ENCODE data around the gene GPC6. TPM values are rescaled to one million over a fixed set of nuclear protein-coding genes. Genes with fewer than 3 reads are reported as not detected.

Gene GPC6
- total RNA-seq, 1 donor from 2014 or later, result not detected

DNA sequence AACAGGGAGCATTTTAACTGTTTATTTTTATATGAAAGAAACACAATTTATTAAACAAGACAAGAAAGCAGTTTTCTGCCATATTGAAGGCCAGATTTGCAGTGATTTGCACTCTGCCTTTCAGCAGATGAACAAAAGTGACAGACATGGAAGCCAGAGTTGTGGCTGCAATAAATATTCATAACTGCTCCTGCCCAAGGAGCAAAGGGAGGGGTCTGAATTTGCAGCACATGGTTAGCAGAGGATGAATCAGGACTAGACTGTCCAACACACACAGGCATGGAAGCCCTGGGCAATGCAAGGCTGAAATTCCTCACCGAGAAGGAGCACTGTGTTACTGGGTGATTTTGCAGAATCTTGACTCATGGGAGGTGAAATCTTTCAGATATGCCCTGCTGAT lies 834.7 kb downstream of the GPC6 start:
- no peaks in the 10 kb centered on the region for H3K9me3 Mint-ChIP-seq
- H3K36me3 Mint-ChIP-seq (ENCODE audit: low read depth), result no peaks in the 10 kb centered on the region
- POLR2A ChIA-PET, result no interaction called here
- H3K27ac Mint-ChIP-seq, result no peak overlapping the region
- no peaks in the 10 kb centered on the region for H3K4me1 Mint-ChIP-seq
- no peak for ATAC-seq (ENCODE audit: low read depth)
- TF ChIP-seq, protein P1, sequence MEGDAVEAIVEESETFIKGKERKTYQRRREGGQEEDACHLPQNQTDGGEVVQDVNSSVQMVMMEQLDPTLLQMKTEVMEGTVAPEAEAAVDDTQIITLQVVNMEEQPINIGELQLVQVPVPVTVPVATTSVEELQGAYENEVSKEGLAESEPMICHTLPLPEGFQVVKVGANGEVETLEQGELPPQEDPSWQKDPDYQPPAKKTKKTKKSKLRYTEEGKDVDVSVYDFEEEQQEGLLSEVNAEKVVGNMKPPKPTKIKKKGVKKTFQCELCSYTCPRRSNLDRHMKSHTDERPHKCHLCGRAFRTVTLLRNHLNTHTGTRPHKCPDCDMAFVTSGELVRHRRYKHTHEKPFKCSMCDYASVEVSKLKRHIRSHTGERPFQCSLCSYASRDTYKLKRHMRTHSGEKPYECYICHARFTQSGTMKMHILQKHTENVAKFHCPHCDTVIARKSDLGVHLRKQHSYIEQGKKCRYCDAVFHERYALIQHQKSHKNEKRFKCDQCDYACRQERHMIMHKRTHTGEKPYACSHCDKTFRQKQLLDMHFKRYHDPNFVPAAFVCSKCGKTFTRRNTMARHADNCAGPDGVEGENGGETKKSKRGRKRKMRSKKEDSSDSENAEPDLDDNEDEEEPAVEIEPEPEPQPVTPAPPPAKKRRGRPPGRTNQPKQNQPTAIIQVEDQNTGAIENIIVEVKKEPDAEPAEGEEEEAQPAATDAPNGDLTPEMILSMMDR (IDR thresholded peaks at IDR 0.05), result no peak
- CTCF ChIA-PET, result no interaction called here
- no peak for DNase-seq
- no peak overlapping the region for H3K4me3 Mint-ChIP-seq
- H3K27me3 Mint-ChIP-seq, result no peaks in the 10 kb centered on the region
- intact Hi-C loops (cut with micrococcal nuclease), result no loop called here

DNA sequence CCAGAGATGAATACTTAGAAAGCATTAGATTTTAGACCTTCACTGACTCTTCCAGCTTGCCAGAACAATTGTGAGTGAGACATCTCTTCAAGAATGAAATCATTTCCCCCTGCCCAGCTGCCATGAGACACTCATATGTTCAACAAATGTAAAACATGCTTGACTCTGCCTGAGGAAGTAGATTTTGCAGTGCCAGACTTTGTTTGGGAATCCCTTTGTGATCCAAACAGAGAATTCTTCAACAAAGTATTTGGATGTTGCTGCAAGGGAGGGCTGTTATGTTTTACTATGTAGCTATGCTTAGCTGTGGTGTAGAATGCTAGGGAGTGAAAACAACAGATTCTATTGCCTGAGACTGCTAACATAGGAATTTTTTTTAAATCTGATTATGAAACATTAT lies 836.5 kb downstream of the GPC6 start:
- H3K27me3 Mint-ChIP-seq, result no peaks in the 10 kb centered on the region
- ChIA-PET CTCF (no interaction called here), POLR2A (no interaction called here)
- H3K4me3 Mint-ChIP-seq, result no peak overlapping the region
- no peaks in the 10 kb centered on the region for H3K4me1 Mint-ChIP-seq
- no peaks in the 10 kb centered on the region for H3K9me3 Mint-ChIP-seq
- TF ChIP-seq, protein P1 (IDR thresholded peaks at IDR 0.05), result no peak
- no peak overlapping the region for H3K27ac Mint-ChIP-seq
- no peak for ATAC-seq (ENCODE audit: low read depth)
- intact Hi-C loops (cut with micrococcal nuclease), result no loop called here
- no peak for DNase-seq
- no peaks in the 10 kb centered on the region for H3K36me3 Mint-ChIP-seq (ENCODE audit: low read depth)

DNA sequence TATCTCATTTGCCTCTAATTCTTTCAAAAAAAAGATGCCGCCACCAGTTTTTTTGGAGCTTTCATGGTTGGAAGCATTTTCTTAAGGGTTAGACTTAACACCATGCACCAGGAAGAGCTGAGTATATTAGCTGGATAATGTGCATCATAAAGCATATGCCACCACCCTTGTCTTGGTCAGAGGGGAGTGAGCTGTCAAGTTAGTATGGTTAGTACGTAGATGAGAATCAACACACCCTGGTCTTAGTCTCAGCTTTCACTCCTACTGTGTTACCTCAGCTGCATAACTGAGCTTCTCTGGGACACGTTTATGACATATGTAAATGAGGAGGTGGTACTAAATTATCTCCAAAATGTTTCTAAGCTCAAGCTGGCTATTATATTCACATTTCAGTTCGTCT lies 837.2 kb downstream of the GPC6 start:
- H3K4me1 Mint-ChIP-seq, result no peaks in the 10 kb centered on the region
- TF ChIP-seq, protein P1 (IDR thresholded peaks at IDR 0.05), result no peak
- ATAC-seq (ENCODE audit: low read depth) (no peak), DNase-seq (no peak)
- intact Hi-C loops (cut with micrococcal nuclease), result no loop called here
- H3K27me3 Mint-ChIP-seq, result no peaks in the 10 kb centered on the region
- ChIA-PET POLR2A (no interaction called here), CTCF (no interaction called here)
- H3K9me3 Mint-ChIP-seq, result no peaks in the 10 kb centered on the region
- no peak overlapping the region for H3K27ac Mint-ChIP-seq
- H3K36me3 Mint-ChIP-seq (ENCODE audit: low read depth), result no peaks in the 10 kb centered on the region
- H3K4me3 Mint-ChIP-seq, result no peak overlapping the region

DNA sequence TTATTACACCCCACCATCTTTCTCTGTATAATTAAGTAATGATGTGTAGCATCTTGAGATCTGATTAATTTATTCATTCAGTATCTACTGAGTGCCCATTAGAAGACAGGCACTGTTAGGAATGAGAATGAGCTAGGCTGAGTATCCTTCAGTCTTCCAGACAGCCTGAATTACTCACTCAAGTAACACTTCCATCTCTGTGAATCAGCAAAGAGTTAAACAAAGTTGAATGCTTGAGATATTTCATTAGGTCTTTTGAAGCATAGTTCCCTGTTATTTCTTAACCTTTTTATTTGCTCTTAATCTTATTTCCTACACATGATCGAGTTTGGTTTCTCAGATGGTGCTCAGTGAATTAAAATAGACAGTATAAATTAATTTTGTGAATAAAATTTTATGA lies 839.1 kb downstream of the GPC6 start:
- no peak for DNase-seq
- intact Hi-C loops (cut with micrococcal nuclease), result no loop called here
- no peak overlapping the region for H3K4me3 Mint-ChIP-seq
- POLR2A ChIA-PET, result no interaction called here
- no peak for ATAC-seq (ENCODE audit: low read depth)
- TF ChIP-seq, protein P1 (IDR thresholded peaks at IDR 0.05), result no peak
- H3K27me3 Mint-ChIP-seq, result no peaks in the 10 kb centered on the region
- peaks cover 2% of the 10 kb centered on the region for H3K9me3 Mint-ChIP-seq
- CTCF ChIA-PET, result no interaction called here
- no peaks in the 10 kb centered on the region for H3K4me1 Mint-ChIP-seq
- H3K27ac Mint-ChIP-seq, result no peak overlapping the region
- no peaks in the 10 kb centered on the region for H3K36me3 Mint-ChIP-seq (ENCODE audit: low read depth)

DNA sequence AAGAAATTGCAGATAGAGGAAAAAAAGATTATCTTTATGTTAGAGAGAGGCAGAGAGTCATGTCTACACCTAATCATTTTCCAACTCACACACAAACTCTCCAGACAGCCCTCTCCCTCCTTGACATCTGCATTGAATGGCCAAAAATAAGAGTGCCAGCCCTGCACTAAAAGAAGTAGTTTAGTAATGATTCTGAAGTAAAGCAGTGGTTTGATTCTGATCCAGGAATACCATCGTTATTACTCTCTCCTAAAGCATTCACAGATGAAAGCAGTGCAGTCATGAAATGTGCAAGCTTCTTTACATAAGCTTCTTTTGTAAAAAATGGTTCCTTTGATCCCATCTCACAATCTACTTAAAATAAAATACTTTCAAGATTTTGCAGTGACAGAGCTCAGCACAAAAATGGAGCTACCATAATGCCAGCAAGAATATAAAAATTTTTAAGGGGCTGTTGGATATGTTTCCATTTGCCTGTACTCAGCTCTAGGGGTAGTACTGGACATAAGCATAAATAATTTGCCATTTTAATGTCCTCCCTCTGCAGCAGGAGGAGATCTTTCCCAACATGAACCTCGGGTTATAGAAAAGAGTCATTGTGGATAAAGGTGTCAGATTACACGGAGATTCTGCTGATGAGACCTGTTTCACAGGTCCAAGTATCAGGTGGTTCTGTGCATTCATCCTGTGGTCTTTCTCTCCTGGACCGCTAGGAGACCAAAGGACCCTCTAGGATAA lies 846.6 kb downstream of the GPC6 start:
- TF ChIP-seq, protein P1 (IDR thresholded peaks at IDR 0.05), result no peak
- Mint-ChIP-seq H3K4me1 (no peaks in the 10 kb centered on the region), H3K27me3 (no peaks in the 10 kb centered on the region), H3K27ac (no peak overlapping the region), H3K9me3 (peaks cover 2% of the 10 kb centered on the region), H3K36me3 (ENCODE audit: low read depth) (no peaks in the 10 kb centered on the region), H3K4me3 (no peak overlapping the region)
- ChIA-PET POLR2A (no interaction called here), CTCF (no interaction called here)
- ATAC-seq (ENCODE audit: low read depth) (no peak), DNase-seq (no peak)
- intact Hi-C loops (cut with micrococcal nuclease), result no loop called here
